Smooth muscle cell (in vitro differentiated cells): Measurements from ENCODE around the gene RBM47. TPM values are rescaled to one million over a fixed set of nuclear protein-coding genes. Genes with fewer than 3 reads are reported as not detected.
"Not testable (repeated sequence)": the region's sequence is repeated elsewhere in the genome, so short reads cannot be mapped to it uniquely, and the experiment has no call there.

Experiments
- DNase-seq: peaks from one replicate; lab custom pipeline; 2025; ENCODE audit not compliant: unreplicated experiment; lab: John Stamatoyannopoulos, UW
- H2AFZ ChIP-seq: fragments of 200-600 bp; sonication (generic); 2 replicates; pipeline ENCODE4 v1.6.0; 2016; ENCODE audit warnings: antibody characterized with exemption, low read depth, mild to moderate bottlenecking
- H3F3A ChIP-seq: fragments of 200-600 bp; sonication (generic); 2 replicates; pipeline ENCODE4 v1.6.0; 2017; ENCODE audit warnings: antibody characterized with exemption, low read depth
- H3K27ac ChIP-seq: fragments of 200-600 bp; sonication (generic); 2 replicates; pipeline ENCODE4 v1.5.1; 2016; ENCODE audit warnings: low read depth, mild to moderate bottlenecking
- H3K27me3 ChIP-seq: fragments of 200-600 bp; sonication (generic); 2 replicates; pipeline ENCODE4 v1.6.1; 2016; ENCODE audit warnings: low read depth, mild to moderate bottlenecking
- H3K36me3 ChIP-seq: fragments of 200-600 bp; sonication (generic); 2 replicates; pipeline ENCODE4 v1.5.1; 2016; ENCODE audit warnings: low read depth
- H3K4me1 ChIP-seq: fragments of 200-600 bp; sonication (generic); 2 replicates; pipeline ENCODE4 v1.5.1; 2016; ENCODE audit warnings: low read depth
- H3K4me2 ChIP-seq: fragments of 200-600 bp; sonication (generic); 2 replicates; pipeline ENCODE4 v1.6.0; 2016; ENCODE audit warnings: mild to moderate bottlenecking
- H3K4me3 ChIP-seq: fragments of 200-600 bp; sonication (generic); 2 replicates; pipeline ENCODE4 v1.5.1; 2016; ENCODE audit warnings: mild to moderate bottlenecking
- H3K79me2 ChIP-seq: fragments of 200-600 bp; sonication (generic); 2 replicates; pipeline ENCODE4 v1.6.0; 2016; ENCODE audit warnings: low read depth, mild to moderate bottlenecking
- H3K9ac ChIP-seq: fragments of 200-600 bp; sonication (generic); 2 replicates; pipeline ENCODE4 v1.6.0; 2016; ENCODE audit warnings: low read depth
- H3K9me3 ChIP-seq: fragments of 200-600 bp; sonication (generic); replicated peaks from 2 replicates; pipeline ENCODE4 v1.5.1; 2016; ENCODE audit warnings: low read depth
- H4K20me1 ChIP-seq: fragments of 200-600 bp; sonication (generic); 2 replicates; pipeline ENCODE4 v1.6.0; 2016; ENCODE audit warnings: low read depth
- WGBS: methylation state at CpG from one replicate; pipeline ENCODE4 v1.1.7; 2016; ENCODE audit warnings: low lambda C conversion rate; 5-methylcytosine and 5-hydroxymethylcytosine counted together
- polyA plus RNA-seq: library from polyadenylated mRNA; unstranded; fragments of >200 nt; fragmentation: Nextera tagmentation; extraction: Ambion mirVana; gene quantifications from 2 replicates; pipeline ENCODE4 v1.2.1, GENCODE V29; 2016
- total RNA-seq: library from RNA; depleted of rRNA; stranded (reverse); fragments of >200 nt; gene quantifications from 2 replicates; pipeline ENCODE4 v1.2.3, GENCODE V29; 2014
- TF ChIP-seq, protein P1 (sequence below): fragments of 200-600 bp; sonication (generic); IDR thresholded peaks from 2 replicates; pipeline ENCODE4 v1.5.1; 2017; ENCODE audit warnings: borderline replicate concordance, mild to moderate bottlenecking, antibody characterized with exemption; ENCODE audit not compliant: insufficient read depth, poor library complexity, severe bottlenecking

Gene RBM47
- total and polyA plus RNA-seq, 2 experiments from 2014 or later: 3.4 to 5.5 TPM

DNA sequence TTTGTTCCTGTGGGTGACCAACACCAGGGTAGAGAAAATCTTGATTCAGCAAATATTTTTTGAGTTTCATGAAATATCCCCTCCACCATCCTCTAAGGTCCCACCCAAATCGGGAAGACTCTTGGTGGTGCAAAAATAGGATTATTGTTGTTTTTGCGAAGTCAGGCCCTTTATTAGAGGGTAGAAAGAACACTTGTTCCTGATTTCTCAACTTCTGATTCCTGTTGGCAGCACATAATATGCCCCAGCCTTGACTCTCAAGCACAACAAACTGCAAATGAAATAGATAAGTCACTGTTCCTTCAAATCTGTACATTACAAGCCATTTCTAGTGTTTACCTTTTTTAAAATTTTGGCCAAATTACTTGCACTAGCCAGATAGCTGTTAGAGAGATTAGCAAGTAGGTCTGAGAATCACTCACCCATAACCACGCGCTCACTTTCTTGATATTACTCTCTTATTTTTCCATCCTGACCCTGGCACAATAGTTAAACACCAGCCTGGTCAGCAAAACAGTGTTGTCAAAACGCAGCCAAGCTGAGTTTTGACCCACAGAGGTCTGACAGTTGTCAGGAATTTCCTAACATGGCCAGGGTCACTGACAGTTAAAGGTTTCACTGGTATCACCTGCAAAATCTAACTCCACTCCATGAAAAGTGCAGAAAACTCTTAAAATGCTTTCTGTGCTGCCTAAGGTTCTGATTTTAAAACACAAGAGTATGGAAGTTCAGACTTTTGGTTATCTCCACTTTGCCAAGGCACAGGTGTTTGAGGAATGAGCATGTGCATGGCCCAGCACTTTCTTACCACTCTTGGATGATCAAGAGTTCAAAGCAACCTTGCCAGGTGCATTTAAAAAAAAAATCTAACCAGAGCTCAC lies 69.8 kb downstream of the RBM47 start:
- Histone ChIP-seq H3K9me3 (no peaks in the 10 kb centered on the region), H3K27ac (no peak overlapping the region), H3F3A (peaks cover under 1% of the 10 kb centered on the region)

DNA sequence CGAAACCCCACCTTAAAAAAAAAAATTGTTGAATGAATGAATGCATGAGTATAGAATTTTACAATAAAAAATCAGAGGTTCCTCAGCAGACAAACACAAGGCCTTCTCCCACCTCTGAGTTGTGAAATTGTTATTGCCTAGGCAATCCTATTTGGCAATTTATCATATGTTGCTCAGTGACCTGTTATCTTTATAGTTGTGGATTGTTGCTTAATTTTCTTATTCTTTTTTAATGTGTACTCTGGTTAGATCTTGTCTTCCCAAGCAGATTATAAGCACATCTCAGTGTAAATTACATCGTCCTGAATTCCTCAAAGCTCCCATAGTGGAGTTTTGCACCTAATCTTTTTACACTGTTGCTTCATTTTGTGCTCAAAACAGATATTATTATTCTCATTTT lies 71.9 kb downstream of the RBM47 start:
- Histone ChIP-seq H2AFZ (no peak overlapping the region), H3K79me2 (no peaks in the 10 kb centered on the region), H3K4me1 (no peaks in the 10 kb centered on the region), H3K4me2 (no peak overlapping the region), H4K20me1 (no peaks in the 10 kb centered on the region), H3F3A (no peaks in the 10 kb centered on the region), H3K9ac (no peak overlapping the region), H3K36me3 (no peaks in the 10 kb centered on the region), H3K27me3 (no peaks in the 10 kb centered on the region), H3K9me3 (no peaks in the 10 kb centered on the region), H3K4me3 (no peak overlapping the region), H3K27ac (no peak overlapping the region)
- TF ChIP-seq, protein P1, sequence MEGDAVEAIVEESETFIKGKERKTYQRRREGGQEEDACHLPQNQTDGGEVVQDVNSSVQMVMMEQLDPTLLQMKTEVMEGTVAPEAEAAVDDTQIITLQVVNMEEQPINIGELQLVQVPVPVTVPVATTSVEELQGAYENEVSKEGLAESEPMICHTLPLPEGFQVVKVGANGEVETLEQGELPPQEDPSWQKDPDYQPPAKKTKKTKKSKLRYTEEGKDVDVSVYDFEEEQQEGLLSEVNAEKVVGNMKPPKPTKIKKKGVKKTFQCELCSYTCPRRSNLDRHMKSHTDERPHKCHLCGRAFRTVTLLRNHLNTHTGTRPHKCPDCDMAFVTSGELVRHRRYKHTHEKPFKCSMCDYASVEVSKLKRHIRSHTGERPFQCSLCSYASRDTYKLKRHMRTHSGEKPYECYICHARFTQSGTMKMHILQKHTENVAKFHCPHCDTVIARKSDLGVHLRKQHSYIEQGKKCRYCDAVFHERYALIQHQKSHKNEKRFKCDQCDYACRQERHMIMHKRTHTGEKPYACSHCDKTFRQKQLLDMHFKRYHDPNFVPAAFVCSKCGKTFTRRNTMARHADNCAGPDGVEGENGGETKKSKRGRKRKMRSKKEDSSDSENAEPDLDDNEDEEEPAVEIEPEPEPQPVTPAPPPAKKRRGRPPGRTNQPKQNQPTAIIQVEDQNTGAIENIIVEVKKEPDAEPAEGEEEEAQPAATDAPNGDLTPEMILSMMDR: no peak
- no peak for DNase-seq
- WGBS: 92% methylated on average over 2 of the region's 2 CpGs

More for the DNA sequence above, 69.8 kb downstream of the RBM47 start:
- 87% methylated on average over 5 of the region's 5 CpGs for whole genome bisulfite sequencing
- TF ChIP-seq, protein P1: no peak
- no peak for DNase-seq
- H4K20me1 ChIP-seq: no peaks in the 10 kb centered on the region
- H3K79me2 ChIP-seq: peaks cover 4% of the 10 kb centered on the region
- no peak overlapping the region for H3K4me2 ChIP-seq
- no peak overlapping the region for H3K4me3 ChIP-seq
- peaks cover 4% of the 10 kb centered on the region for H3K4me1 ChIP-seq
- H3K9ac ChIP-seq: no peak overlapping the region
- H3K36me3 ChIP-seq: no peaks in the 10 kb centered on the region
- H2AFZ ChIP-seq: no peak overlapping the region
- H3K27me3 ChIP-seq: no peaks in the 10 kb centered on the region

DNA sequence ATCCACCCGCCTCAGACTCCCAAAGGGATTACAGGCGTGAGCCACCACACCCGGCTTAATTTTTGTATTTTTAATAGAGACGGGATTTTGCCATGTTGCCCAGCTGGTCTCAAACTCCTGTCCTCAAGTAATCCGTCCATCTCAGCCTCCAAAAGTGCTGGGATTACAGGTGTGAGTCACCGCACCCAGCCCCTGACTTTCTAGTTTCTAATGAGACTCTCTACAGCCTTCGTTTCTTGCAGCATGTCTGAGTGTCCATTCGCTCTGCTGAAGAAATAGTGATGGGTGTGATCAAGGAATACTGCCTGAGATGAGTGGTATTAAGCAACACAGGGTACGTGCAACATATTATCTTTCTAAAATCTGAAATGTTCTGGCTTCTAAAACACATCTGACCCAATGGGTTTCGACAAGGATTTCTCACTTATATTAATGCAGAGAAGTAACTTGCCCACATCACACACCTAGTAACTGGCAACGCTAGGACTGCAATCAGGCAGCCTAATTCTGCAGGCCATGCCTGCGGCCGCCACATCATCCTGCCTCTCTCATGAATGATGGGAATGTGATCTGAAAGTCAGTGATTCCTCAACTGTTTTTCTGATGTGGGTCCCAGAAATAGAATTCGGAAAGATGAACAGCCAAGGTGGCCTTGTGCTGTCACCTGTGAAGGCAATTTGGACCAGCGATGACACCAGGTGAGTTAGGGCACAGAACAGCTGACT lies 74.3 kb downstream of the RBM47 start:
- no peak overlapping the region for H2AFZ ChIP-seq
- no peak overlapping the region for H3K9ac ChIP-seq
- no peaks in the 10 kb centered on the region for H3K79me2 ChIP-seq
- H3K27me3 ChIP-seq: no peaks in the 10 kb centered on the region
- no peaks in the 10 kb centered on the region for H3F3A ChIP-seq
- no peaks in the 10 kb centered on the region for H3K36me3 ChIP-seq
- WGBS: 88% methylated on average over 15 of the region's 15 CpGs
- H3K9me3 ChIP-seq: no peaks in the 10 kb centered on the region
- TF ChIP-seq, protein P1: no peak
- no peak overlapping the region for H3K27ac ChIP-seq
- no peaks in the 10 kb centered on the region for H4K20me1 ChIP-seq
- H3K4me1 ChIP-seq: no peaks in the 10 kb centered on the region
- H3K4me3 ChIP-seq: no peak overlapping the region
- no peak overlapping the region for H3K4me2 ChIP-seq
- DNase-seq: no peak

DNA sequence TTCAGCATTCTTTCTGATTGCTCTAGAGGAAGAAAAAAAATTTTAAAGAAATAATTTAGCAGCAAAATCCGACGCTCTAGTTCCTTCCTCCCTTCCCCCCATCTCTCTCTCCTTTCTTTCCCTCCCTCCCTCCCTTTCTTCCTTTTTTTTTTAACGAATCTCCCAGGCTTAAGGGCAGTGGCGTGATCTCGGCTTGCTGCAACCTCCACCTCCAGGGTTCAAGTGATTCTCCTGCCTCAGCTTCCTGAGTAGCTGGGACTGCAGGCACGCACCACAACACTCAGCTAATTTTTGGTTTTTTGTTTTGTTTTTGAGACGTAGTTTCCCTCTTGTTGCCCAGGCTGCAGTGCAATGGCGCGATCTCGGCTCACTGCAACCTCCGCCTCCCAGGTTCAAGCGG lies 75.0 kb downstream of the RBM47 start:
- not testable (repeated sequence) for H3K27ac ChIP-seq, H3K9ac ChIP-seq, DNase-seq, H3K9me3 ChIP-seq, H3K4me2 ChIP-seq, H3K4me1 ChIP-seq, H2AFZ ChIP-seq, H4K20me1 ChIP-seq, H3K36me3 ChIP-seq, H3K4me3 ChIP-seq, H3F3A ChIP-seq, H3K27me3 ChIP-seq, H3K79me2 ChIP-seq
- WGBS: 96% methylated on average over 9 of the region's 12 CpGs
